Effector CD8-positive, alpha-beta T cell (primary cell): ENCODE measurements around the gene EEFSEC.

Experiments used
- DNase-seq: peaks from one replicate; lab custom pipeline; 2025; lab: John Stamatoyannopoulos, UW

The EEFSEC gene

GRCh38 chr3:128351546-128351945 is 198.3 kb downstream of the EEFSEC start:
- DNase-seq, result no peak

- no peak for DNase-seq
Measured at GRCh38 chr3:128352326-128352725, 199.0 kb downstream of the EEFSEC start.

GRCh38 chr3:128353361-128353965 is 200.2 kb downstream of the EEFSEC start:
- no peak for DNase-seq

GRCh38 chr3:128353991-128354687 is 200.9 kb downstream of the EEFSEC start:
- DNase-seq, result no peak

- no peak for DNase-seq
Measured at GRCh38 chr3:128354788-128355542, 201.7 kb downstream of the EEFSEC start.

- DNase-seq, result no peak
Measured at GRCh38 chr3:128355543-128355919, 202.2 kb downstream of the EEFSEC start.

GRCh38 chr3:128356822-128357221 is 203.5 kb downstream of the EEFSEC start:
- DNase-seq, result no peak

GRCh38 chr3:128357538-128357937 is 204.3 kb downstream of the EEFSEC start:
- DNase-seq, result no peak

- no peak for DNase-seq
Measured at GRCh38 chr3:128358156-128358895, 205.0 kb downstream of the EEFSEC start.

- DNase-seq, result no peak
Measured at GRCh38 chr3:128359060-128359664, 205.9 kb downstream of the EEFSEC start.

- DNase-seq, result no peak
Measured at GRCh38 chr3:128359846-128360642, 206.8 kb downstream of the EEFSEC start.

GRCh38 chr3:128360705-128361271 is 207.5 kb downstream of the EEFSEC start:
- no peak for DNase-seq

- no peak for DNase-seq
Measured at GRCh38 chr3:128362026-128362965, 209.0 kb downstream of the EEFSEC start.

GRCh38 chr3:128364291-128364690 is 211.0 kb downstream of the EEFSEC start:
- no peak for DNase-seq

GRCh38 chr3:128364808-128365360 is 211.6 kb downstream of the EEFSEC start:
- no peak for DNase-seq

- no peak for DNase-seq
Measured at GRCh38 chr3:128366136-128366535, 212.9 kb downstream of the EEFSEC start.

GRCh38 chr3:128366652-128367051 is 213.4 kb downstream of the EEFSEC start:
- DNase-seq, result no peak

- DNase-seq, result no peak
Measured at GRCh38 chr3:128367221-128367620, 213.9 kb downstream of the EEFSEC start.

GRCh38 chr3:128367761-128368160 is 214.5 kb downstream of the EEFSEC start:
- DNase-seq, result no peak
